ENCODE measurements around the gene IQSEC1. TPM values are rescaled to one million over a fixed set of nuclear protein-coding genes. Genes with fewer than 3 reads are reported as not detected.

Gene IQSEC1
- total RNA-seq, 2 experiments from 2014 or later: 38.6 to 39.3 TPM

DNA sequence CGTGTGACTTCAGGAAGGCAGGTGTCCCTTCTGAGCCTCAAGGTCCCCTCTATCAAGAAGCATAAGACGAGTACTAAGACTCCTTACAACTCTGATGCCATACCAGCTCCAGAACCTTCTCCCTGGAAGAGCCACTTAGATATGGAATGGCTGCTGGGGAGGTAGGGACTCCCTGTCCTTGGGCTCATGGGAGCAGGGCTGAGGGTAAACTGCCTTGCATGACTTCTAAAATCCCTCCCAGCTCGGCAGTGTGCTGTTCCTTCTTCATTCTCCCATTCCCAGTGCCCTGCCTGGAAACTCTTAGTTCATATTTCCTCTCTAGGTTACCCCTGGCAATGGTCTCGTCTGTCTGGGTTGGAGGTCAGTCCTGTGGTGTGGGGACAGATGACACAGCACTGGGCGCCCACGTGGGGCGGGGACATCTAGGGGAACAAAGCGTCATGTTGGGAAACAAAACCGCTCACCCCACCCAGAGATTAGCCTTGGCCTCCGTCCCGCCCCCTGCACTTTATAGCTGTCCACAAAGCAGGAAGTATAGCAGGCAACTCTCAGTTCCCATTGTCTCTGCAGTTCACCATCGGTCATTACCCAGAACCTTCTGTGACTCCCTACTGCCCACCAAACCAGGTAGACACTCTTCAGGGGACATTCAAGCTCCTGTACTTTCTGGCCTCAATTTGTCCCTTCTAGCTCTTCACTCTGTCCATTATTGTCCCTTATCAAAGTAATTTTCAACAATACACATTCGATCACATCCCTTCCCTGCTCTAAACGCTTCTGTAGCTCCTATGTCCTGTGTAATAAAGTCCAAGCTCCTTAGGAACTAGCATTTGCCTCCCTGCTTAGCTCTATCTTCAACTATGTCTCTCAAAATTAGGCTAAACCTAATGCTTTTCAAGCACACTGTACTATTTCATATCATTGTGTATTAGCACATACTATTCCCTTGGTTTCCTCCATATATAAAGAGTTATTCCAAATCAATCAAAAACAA is 73.8 kb downstream of the IQSEC1 start:
- CTCF ChIA-PET: interaction anchor here (0.9 to 2.8 kb wide), 4 partner anchors 9 to 107 kb away, joined by 3 to 13 read pairs (median 8); no protein-coding TSS in a partner anchor
- H3K4me3 Mint-ChIP-seq: no peak overlapping the region
- no peaks in the 10 kb centered on the region for H3K27me3 Mint-ChIP-seq (ENCODE audit: low read depth)

GRCh38 chr3:12998648-12999047 is 74.6 kb downstream of the IQSEC1 start:
- CTCF ChIA-PET: interaction anchor here (0.9 to 2.8 kb wide), 2 partner anchors 9 to 15 kb away, joined by 11 to 13 read pairs; no protein-coding TSS in a partner anchor
- peaks cover 74% of the 10 kb centered on the region for H3K4me1 Mint-ChIP-seq (ENCODE audit: low read depth)
- H3K4me3 Mint-ChIP-seq: no peak overlapping the region
- intact Hi-C loops (cut with micrococcal nuclease): no loop called here
- DNase-seq: no peak
- H3K27me3 Mint-ChIP-seq (ENCODE audit: low read depth): no peaks in the 10 kb centered on the region
- peaks cover 11% of the 10 kb centered on the region for H3K36me3 Mint-ChIP-seq (ENCODE audit: low read depth)
- H3K9me3 Mint-ChIP-seq: no peaks in the 10 kb centered on the region
- H3K27ac Mint-ChIP-seq: peak overlapping the region; percentile 69

More for the DNA sequence above, 73.8 kb downstream of the IQSEC1 start:
- Mint-ChIP-seq H3K36me3 (ENCODE audit: low read depth) (peaks cover 11% of the 10 kb centered on the region), H3K27ac (peak overlapping the region; percentile 12), H3K9me3 (no peaks in the 10 kb centered on the region), H3K4me1 (ENCODE audit: low read depth) (peaks cover 81% of the 10 kb centered on the region)
- DNase-seq: no peak
- intact Hi-C loops (cut with micrococcal nuclease): no loop called here

DNA sequence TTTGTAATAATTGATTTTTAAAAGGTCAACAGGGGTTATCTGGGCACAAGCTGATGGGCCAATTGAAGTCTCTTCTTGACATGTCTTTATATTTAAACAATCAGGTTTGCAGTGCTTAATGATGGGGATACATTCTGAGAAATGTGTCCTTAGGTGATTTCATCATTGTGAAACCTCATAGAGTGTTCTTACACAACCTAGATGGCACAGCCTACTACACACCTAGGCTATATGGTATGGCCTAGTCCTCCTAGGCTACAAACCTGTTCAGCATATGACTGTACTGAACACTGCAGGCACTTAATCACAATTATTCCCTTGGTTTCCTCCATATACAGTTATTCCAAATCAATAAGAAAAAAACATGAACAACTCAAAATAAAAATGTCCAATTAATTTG is 75.8 kb downstream of the IQSEC1 start:
- Mint-ChIP-seq H3K4me1 (ENCODE audit: low read depth) (peaks cover 69% of the 10 kb centered on the region), H3K27me3 (ENCODE audit: low read depth) (no peaks in the 10 kb centered on the region), H3K36me3 (ENCODE audit: low read depth) (peaks cover 10% of the 10 kb centered on the region), H3K9me3 (no peaks in the 10 kb centered on the region), H3K4me3 (no peak overlapping the region), H3K27ac (peak overlapping the region; percentile 33)
- DNase-seq: no peak
- intact Hi-C loops (cut with micrococcal nuclease): no loop called here
- CTCF ChIA-PET: interaction anchor here (4.9 kb wide), 1 partner anchor 14 kb away, joined by 34 read pairs; no protein-coding TSS in a partner anchor

DNA sequence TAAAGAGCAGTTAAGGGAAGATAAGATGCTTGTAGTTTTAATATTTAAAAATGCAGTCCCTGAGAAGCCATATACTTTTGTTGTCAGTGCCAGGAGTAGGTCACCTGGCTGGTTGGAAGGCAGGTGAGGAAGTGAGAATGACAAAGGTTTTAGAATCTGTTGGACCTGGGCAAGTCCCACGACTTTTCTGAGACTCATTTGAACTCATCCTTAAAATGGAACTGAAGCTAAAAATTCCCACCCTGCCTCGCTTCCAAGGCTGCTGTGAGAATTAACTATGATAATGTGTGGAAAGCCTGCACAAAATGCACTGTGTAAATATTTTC is 77.1 kb downstream of the IQSEC1 start:
- peaks cover 67% of the 10 kb centered on the region for H3K4me1 Mint-ChIP-seq (ENCODE audit: low read depth)
- H3K27me3 Mint-ChIP-seq (ENCODE audit: low read depth): no peaks in the 10 kb centered on the region
- intact Hi-C loops (cut with micrococcal nuclease): no loop called here
- H3K9me3 Mint-ChIP-seq: no peaks in the 10 kb centered on the region
- H3K4me3 Mint-ChIP-seq: no peak overlapping the region
- DNase-seq: no peak
- CTCF ChIA-PET: interaction anchor here (0.6 to 4.9 kb wide), 15 partner anchors 9 to 1659 kb away, joined by 3 to 34 read pairs (median 5); partner anchors contain the start of gene RPL32
- peaks cover 7% of the 10 kb centered on the region for H3K36me3 Mint-ChIP-seq (ENCODE audit: low read depth)
- peak overlapping the region; percentile 16 for H3K27ac Mint-ChIP-seq

- no peak for DNase-seq
- peak overlapping the region; percentile 84 for H3K27ac Mint-ChIP-seq
- H3K4me3 Mint-ChIP-seq: peak overlapping the region; percentile 86
- H3K36me3 Mint-ChIP-seq (ENCODE audit: low read depth): peaks cover 7% of the 10 kb centered on the region
- intact Hi-C loops (cut with micrococcal nuclease): loop anchor here (1.0 to 2.0 kb wide), 5 partner anchors 16 to 127 kb away; no protein-coding TSS in a partner anchor
- H3K27me3 Mint-ChIP-seq (ENCODE audit: low read depth): no peaks in the 10 kb centered on the region
- H3K9me3 Mint-ChIP-seq: no peaks in the 10 kb centered on the region
- peaks cover 71% of the 10 kb centered on the region for H3K4me1 Mint-ChIP-seq (ENCODE audit: low read depth)
- CTCF ChIA-PET: interaction anchor here (0.6 to 4.9 kb wide), 22 partner anchors 9 to 1660 kb away, joined by 3 to 34 read pairs (median 4); partner anchors contain the start of gene RPL32
Observed at GRCh38 chr3:12995389-12996180, 77.6 kb downstream of the IQSEC1 start.

DNA sequence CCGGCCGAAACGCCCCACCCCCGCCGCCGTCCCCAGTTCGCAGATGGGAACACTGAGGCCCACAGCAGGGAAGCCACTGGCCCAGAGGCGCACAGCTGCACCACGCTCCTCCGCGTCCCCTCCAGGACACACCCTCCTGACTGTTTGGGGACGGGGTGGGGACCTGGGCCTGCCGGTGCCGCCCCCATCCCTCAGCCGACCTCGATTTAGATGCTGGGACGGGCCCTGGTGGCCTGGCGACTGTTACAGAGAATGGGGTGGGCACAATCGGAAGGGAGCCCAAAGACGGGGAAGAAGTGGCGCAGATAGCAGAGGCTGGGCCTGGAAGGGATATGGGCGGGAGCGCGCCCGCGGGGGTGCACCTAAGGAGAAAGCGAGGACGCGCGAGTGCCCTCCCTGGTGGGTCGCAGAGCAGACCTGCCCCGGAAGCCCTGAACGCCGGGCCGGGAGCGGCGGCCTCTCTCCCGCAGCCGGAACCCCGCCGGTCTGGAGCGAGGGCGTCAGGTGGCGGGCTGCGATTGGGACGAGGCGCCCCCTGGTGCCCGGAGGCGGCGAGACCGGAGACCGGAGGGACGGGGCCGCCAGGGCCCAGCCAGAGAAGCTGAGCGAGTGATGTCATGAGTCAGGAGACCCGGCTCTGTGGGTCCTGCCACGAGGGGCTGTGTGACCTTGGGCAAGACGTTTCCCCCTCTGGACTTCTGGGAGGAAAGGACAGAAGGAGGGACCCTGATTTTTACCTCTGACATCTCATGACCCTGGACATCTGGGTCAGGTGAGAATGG is 78.4 kb downstream of the IQSEC1 start:
- peaks cover 5% of the 10 kb centered on the region for H3K36me3 Mint-ChIP-seq (ENCODE audit: low read depth)
- CTCF ChIA-PET: interaction anchor here (0.6 to 4.9 kb wide), 20 partner anchors 10 to 157 kb away, joined by 3 to 34 read pairs (median 4); partner anchors contain the start of gene RPL32
- no peaks in the 10 kb centered on the region for H3K27me3 Mint-ChIP-seq (ENCODE audit: low read depth)
- DNase-seq: peak; percentile 90
- H3K9me3 Mint-ChIP-seq: no peaks in the 10 kb centered on the region
- intact Hi-C loops (cut with micrococcal nuclease): loop anchor here (1.0 to 2.0 kb wide), 6 partner anchors 10 to 126 kb away; no protein-coding TSS in a partner anchor
- peak overlapping the region; percentile 87 for H3K27ac Mint-ChIP-seq
- H3K4me1 Mint-ChIP-seq (ENCODE audit: low read depth): peaks cover 71% of the 10 kb centered on the region
- H3K4me3 Mint-ChIP-seq: peak overlapping the region; percentile 86

DNA sequence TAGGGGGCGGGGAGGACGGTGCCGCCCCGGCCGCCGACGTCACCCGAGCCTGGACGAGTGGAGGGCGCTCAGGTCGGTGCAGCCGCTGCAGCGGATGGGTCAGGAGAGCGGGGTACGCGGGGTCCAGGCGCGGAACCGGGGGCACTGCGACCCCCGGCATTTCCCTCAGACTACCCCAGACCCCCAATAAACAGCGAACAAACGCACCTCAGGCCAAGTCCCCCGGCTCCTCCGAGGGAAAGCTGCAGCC is 78.9 kb downstream of the IQSEC1 start:
- DNase-seq: no peak
- Mint-ChIP-seq H3K9me3 (no peaks in the 10 kb centered on the region), H3K27ac (no peak overlapping the region), H3K36me3 (ENCODE audit: low read depth) (peaks cover 5% of the 10 kb centered on the region), H3K27me3 (ENCODE audit: low read depth) (no peaks in the 10 kb centered on the region), H3K4me1 (ENCODE audit: low read depth) (peaks cover 66% of the 10 kb centered on the region), H3K4me3 (peak overlapping the region; percentile 86)
- intact Hi-C loops (cut with micrococcal nuclease): loop anchor here (1.0 to 2.0 kb wide), 2 partner anchors 10 to 45 kb away; no protein-coding TSS in a partner anchor
- CTCF ChIA-PET: interaction anchor here (0.6 to 4.9 kb wide), 14 partner anchors 11 to 153 kb away, joined by 3 to 34 read pairs (median 4); partner anchors contain the start of gene RPL32

DNA sequence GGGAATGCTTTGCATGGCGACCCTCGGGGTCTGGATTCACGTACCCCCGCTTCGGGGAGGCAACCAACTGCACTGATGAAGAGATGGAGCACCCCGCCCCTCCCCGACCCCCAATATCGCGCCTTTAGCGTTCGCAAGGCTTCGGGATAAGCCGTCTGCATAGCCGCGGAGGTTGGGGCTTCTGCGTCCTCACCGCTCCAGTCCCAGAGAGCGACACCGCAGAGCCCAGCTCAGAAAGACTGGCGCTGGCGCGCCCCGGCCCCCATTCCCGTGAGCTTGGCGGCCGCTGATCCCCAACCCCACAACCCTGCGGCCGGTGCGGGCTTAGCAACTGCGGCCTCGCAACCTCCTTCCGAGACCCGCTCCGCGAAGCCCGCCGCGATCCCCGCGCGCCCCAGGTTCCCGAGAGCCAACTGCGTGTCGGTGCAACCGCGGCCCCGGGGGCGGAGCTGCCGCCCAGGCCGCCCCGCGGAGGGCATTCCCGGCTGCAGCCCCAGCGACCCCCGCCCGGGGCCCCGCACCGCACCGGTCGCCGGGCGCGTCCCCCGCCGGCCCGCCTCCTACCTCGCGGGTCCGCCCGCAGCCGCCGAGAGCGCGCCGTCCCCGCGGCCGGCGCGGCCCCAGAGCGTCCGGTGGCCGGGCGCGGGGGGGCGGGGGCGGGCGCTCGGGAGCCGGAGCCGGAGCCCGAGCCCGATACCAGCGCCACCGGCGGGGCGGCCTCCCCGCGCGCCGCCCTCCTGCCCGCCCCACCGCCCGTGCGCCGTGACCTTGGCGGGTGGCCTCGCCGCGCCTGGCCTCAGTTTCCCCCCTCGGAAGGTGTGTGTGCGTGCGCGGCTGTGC is 79.5 kb downstream of the IQSEC1 start:
- CTCF ChIA-PET: interaction anchor here (0.8 to 4.9 kb wide), 4 partner anchors 11 to 22 kb away, joined by 4 to 34 read pairs (median 4); no protein-coding TSS in a partner anchor
- peaks cover 5% of the 10 kb centered on the region for H3K36me3 Mint-ChIP-seq (ENCODE audit: low read depth)
- H3K4me3 Mint-ChIP-seq: peak overlapping the region; percentile 86
- peaks cover 63% of the 10 kb centered on the region for H3K4me1 Mint-ChIP-seq (ENCODE audit: low read depth)
- H3K27ac Mint-ChIP-seq: no peak overlapping the region
- intact Hi-C loops (cut with micrococcal nuclease): loop anchor here (1.0 to 2.0 kb wide), 2 partner anchors 9 to 45 kb away; no protein-coding TSS in a partner anchor
- no peaks in the 10 kb centered on the region for H3K9me3 Mint-ChIP-seq
- no peak for DNase-seq
- no peaks in the 10 kb centered on the region for H3K27me3 Mint-ChIP-seq (ENCODE audit: low read depth)

GRCh38 chr3:12992629-12993516 is 80.4 kb downstream of the IQSEC1 start:
- H3K4me3 Mint-ChIP-seq: peak overlapping the region; percentile 64
- H3K4me1 Mint-ChIP-seq (ENCODE audit: low read depth): peaks cover 60% of the 10 kb centered on the region
- CTCF ChIA-PET: interaction anchor here (0.8 to 4.9 kb wide), 4 partner anchors 10 to 101 kb away, joined by 4 to 34 read pairs (median 4); no protein-coding TSS in a partner anchor
- intact Hi-C loops (cut with micrococcal nuclease): no loop called here
- no peak overlapping the region for H3K27ac Mint-ChIP-seq
- no peaks in the 10 kb centered on the region for H3K9me3 Mint-ChIP-seq
- H3K27me3 Mint-ChIP-seq (ENCODE audit: low read depth): no peaks in the 10 kb centered on the region
- peaks cover under 1% of the 10 kb centered on the region for H3K36me3 Mint-ChIP-seq (ENCODE audit: low read depth)
- DNase-seq: peak; percentile 21

DNA sequence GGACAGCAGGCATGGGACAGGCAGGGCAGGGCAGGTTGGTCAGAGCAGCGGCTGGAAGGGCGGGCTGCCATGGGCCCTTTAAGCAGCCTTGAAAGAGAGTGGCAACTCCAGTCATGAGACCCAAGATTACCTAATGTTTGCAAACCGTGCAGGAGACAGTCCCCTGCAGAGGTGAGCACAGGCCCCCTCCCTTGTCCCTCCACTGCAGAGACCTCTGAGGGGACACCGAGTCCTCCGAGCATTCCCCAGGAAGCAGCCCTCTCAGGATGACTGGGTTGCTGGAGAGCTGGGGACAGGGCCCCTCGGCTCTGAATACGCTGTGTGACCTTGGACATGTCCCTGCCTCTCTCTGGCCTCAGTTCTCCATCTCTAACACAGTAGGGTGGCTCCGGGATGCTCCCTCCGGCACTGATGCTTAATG is 81.4 kb downstream of the IQSEC1 start:
- H3K27ac Mint-ChIP-seq: no peak overlapping the region
- no peak overlapping the region for H3K4me3 Mint-ChIP-seq
- no peaks in the 10 kb centered on the region for H3K9me3 Mint-ChIP-seq
- H3K27me3 Mint-ChIP-seq (ENCODE audit: low read depth): no peaks in the 10 kb centered on the region
- H3K36me3 Mint-ChIP-seq (ENCODE audit: low read depth): no peaks in the 10 kb centered on the region
- intact Hi-C loops (cut with micrococcal nuclease): no loop called here
- H3K4me1 Mint-ChIP-seq (ENCODE audit: low read depth): peaks cover 55% of the 10 kb centered on the region
- CTCF ChIA-PET: interaction anchor here (1.2 kb wide), 1 partner anchor 100 kb away, joined by 4 read pairs; no protein-coding TSS in a partner anchor
- DNase-seq: no peak

Data from activated naive CD4-positive, alpha-beta T cell treated with anti-CD3 and anti-CD28 coated beads for 36 hours (primary cell).